PFSK-1 (cell line): ENCODE results near the gene HOOK2.

Experiments
- POLR2AphosphoS5 ChIP-seq: IDR thresholded peaks from 2 replicates; pipeline ENCODE4 v1.6.1; 2012; ENCODE audit warnings: low read depth, mild to moderate bottlenecking, control low read depth, low read length, moderate library complexity
- SIN3A ChIP-seq: IDR thresholded peaks from 2 replicates; pipeline ENCODE4 v1.6.1; 2012; ENCODE audit warnings: mild to moderate bottlenecking, low read length, moderate library complexity, borderline replicate concordance; ENCODE audit not compliant: insufficient read depth
- TF ChIP-seq, protein P1 (sequence below), 2 experiments: IDR thresholded peaks; 2 replicates each; pipeline versions ENCODE4 v1.6.1 to v1.8.0; 2011 to 2012; ENCODE audit warnings: low read depth in 2 of 2, low read length in 2 of 2, control low read depth in 1 of 2, inconsistent platforms in 1 of 2, mild to moderate bottlenecking in 1 of 2, moderate library complexity in 1 of 2; ENCODE audit not compliant: insufficient read depth in 1 of 2

DNA sequence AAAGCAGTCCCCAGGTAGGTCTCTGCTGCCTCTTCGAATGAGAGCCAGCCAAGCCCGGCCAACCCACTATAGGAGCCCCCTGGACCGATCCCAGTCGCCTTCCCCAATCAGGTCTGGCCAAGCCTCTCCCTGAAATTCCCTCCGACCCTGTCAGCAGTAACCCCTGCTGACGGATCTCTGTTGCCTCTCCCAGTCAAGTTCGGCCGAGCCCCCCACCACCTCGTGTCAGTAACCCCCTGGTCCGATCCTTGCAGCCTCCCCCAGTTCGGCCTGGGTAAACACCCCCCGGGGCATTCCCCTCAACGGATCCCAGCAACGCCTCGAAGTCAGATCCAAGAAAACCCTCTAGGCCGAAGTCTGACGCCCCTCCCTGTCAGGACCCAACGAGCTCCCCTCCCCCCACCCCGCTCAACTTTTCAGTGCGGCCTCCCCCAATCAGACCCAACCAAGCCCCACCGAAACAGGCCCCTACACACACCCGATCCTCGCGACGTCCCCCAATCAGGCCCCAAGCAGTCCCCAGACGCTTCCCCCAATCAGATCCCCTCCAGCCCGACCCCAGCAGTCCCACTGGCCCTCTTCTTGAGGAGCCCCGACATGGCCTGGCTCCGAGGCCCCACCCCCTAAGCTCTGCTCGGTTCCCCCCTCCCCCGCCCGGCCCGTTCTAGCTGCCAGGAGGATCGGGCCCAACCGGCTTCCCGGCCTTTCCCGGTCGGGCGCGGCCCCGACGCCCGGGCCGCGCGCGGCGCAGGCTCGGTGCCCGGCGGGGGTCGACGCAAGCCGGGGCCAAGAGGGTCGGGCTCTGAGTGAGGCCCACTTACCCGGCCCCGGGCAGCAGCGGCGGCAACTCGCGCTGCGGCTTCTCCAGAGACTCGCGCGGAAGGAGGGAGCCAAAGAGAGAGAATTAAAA lies 53.4 kb downstream of the HOOK2 start:
- TF ChIP-seq SIN3A: no peak
- TF ChIP-seq POLR2AphosphoS5: no peak
- TF ChIP-seq, protein P1, sequence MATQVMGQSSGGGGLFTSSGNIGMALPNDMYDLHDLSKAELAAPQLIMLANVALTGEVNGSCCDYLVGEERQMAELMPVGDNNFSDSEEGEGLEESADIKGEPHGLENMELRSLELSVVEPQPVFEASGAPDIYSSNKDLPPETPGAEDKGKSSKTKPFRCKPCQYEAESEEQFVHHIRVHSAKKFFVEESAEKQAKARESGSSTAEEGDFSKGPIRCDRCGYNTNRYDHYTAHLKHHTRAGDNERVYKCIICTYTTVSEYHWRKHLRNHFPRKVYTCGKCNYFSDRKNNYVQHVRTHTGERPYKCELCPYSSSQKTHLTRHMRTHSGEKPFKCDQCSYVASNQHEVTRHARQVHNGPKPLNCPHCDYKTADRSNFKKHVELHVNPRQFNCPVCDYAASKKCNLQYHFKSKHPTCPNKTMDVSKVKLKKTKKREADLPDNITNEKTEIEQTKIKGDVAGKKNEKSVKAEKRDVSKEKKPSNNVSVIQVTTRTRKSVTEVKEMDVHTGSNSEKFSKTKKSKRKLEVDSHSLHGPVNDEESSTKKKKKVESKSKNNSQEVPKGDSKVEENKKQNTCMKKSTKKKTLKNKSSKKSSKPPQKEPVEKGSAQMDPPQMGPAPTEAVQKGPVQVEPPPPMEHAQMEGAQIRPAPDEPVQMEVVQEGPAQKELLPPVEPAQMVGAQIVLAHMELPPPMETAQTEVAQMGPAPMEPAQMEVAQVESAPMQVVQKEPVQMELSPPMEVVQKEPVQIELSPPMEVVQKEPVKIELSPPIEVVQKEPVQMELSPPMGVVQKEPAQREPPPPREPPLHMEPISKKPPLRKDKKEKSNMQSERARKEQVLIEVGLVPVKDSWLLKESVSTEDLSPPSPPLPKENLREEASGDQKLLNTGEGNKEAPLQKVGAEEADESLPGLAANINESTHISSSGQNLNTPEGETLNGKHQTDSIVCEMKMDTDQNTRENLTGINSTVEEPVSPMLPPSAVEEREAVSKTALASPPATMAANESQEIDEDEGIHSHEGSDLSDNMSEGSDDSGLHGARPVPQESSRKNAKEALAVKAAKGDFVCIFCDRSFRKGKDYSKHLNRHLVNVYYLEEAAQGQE (IDR thresholded peaks at IDR 0.05; ENCODE audit: insufficient read depth in 1 of 2, low read depth in 2 of 2, low read length in 2 of 2): no peak
